ENCODE data around the gene RSPRY1. TPM values are rescaled to one million over a fixed set of nuclear protein-coding genes. Genes with fewer than 3 reads are reported as not detected.

The RSPRY1 gene
- total RNA-seq, 1 experiment from 2014 or later, result 24.9 TPM

DNA sequence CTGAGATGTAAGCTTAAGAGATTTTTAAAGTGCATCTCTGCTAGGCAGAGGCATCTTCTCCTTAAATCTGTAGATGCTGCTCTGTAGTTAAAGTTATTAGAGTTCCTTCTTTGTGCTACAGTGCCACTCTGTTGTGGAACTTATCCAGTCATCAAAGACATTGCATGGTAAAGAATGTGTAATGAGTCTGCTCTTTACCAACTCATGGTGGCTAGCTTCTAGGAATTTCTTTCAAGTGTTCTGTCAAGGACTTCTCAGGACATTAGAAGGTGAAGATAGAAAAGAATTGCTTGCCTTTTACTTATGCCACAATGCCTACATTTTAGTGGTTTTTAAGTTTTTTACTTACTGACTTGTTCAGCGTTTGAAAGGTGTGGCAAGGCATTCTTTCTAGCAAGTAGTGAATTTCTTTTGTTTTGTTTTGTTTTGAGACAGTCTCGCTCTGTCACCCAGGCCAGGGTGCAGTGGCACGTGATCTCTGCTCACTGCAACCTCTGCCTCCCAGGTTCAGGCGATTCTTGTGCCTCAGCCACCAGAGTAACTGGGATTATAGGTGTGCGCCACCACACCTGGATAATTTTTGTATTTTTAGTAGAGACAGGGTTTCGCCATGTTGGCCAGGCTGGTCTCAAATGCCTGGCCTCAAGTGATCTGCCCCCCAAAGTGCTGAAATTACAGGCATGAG is 38.7 kb downstream of the RSPRY1 start (continued):
- TF ChIP-seq, protein P1, sequence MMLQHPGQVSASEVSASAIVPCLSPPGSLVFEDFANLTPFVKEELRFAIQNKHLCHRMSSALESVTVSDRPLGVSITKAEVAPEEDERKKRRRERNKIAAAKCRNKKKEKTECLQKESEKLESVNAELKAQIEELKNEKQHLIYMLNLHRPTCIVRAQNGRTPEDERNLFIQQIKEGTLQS (IDR thresholded peaks at IDR 0.05), result no peak
- TF ChIP-seq, protein P2, sequence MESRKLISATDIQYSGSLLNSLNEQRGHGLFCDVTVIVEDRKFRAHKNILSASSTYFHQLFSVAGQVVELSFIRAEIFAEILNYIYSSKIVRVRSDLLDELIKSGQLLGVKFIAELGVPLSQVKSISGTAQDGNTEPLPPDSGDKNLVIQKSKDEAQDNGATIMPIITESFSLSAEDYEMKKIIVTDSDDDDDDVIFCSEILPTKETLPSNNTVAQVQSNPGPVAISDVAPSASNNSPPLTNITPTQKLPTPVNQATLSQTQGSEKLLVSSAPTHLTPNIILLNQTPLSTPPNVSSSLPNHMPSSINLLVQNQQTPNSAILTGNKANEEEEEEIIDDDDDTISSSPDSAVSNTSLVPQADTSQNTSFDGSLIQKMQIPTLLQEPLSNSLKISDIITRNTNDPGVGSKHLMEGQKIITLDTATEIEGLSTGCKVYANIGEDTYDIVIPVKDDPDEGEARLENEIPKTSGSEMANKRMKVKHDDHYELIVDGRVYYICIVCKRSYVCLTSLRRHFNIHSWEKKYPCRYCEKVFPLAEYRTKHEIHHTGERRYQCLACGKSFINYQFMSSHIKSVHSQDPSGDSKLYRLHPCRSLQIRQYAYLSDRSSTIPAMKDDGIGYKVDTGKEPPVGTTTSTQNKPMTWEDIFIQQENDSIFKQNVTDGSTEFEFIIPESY (IDR thresholded peaks at IDR 0.05; ENCODE audit: extremely low read depth, insufficient replicate concordance, low read length), result no peak
- TF ChIP-seq CEBPB (IDR thresholded peaks at IDR 0.05; ENCODE audit: low read depth), result no peak

DNA sequence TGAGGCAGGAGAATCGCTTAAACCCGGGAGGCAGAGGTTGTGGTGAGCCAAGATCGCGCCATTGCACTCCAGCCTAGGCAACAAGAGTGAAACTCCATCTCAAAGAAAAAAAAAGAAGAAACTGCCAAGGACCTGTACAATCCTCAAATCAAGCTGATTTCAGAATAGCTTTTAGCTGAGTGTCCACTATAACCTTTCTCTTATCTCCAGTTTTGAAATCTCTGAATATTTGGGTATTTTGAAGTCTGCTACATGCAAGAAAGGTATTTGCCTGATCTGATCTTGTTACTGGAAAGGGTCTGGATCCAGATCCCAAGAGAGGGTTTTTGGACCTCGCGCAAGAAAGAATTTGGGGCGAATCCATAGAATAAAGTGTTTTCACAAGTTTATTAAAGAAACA is 39.8 kb downstream of the RSPRY1 start:
- no peak overlapping the region for H3K27ac ChIP-seq (ENCODE audit: low read depth, low read length)
- ChIA-PET RAD21 (ENCODE audit: low non-redundant PET in 1 of 2, low total read pairs in 2 of 2, uncharacterized antibody in 2 of 2, unreplicated experiment in 2 of 2) (no interaction called here), CTCF (no interaction called here), POLR2A (no interaction called here)
- intact Hi-C loops (cut with micrococcal nuclease), result no loop called here
- H3K9me2 ChIP-seq (ENCODE audit: insufficient read depth), result no peaks in the 10 kb centered on the region; the same call in 1 of the 2 replicates
- H3K9ac ChIP-seq (ENCODE audit: low read length), result no peak overlapping the region
- no peak overlapping the region for H3K4me3 ChIP-seq (replicated peaks in 1 of 2; ENCODE audit: low read depth in 1 of 2, low read length in 2 of 2)
- H4K20me1 ChIP-seq (ENCODE audit: insufficient read depth), result no peaks in the 10 kb centered on the region
- no peaks in the 10 kb centered on the region for H3K9me3 ChIP-seq (ENCODE audit: control insufficient read depth in 1 of 2, insufficient read depth in 1 of 2, low read depth in 1 of 2, low read length in 2 of 2)
- H3K36me3 ChIP-seq (ENCODE audit: control insufficient read depth in 1 of 2, insufficient read depth in 2 of 2, low read length in 2 of 2), result peaks cover 38 to 44% of the 10 kb centered on the region in 2 experiments
- ATAC-seq (no peak), DNase-seq (ENCODE audit: low read depth, low spot score) (no peak)
- BruUV-seq (replicated peaks), result no TSS peak
- no peaks in the 10 kb centered on the region for H3K27me3 ChIP-seq (ENCODE audit: insufficient read depth, low read length)
- peaks cover 0 to 6% of the 10 kb centered on the region in 2 experiments; a peak in 1 of 4 replicates for H3K4me1 ChIP-seq (ENCODE audit: control insufficient read depth in 1 of 2, insufficient read depth in 2 of 2, low read length in 2 of 2)
- H2AFZ ChIP-seq (ENCODE audit: low read depth, low read length, poor library complexity, severe bottlenecking), result no peak overlapping the region
- no peaks in the 10 kb centered on the region for H3K79me2 ChIP-seq (ENCODE audit: insufficient read depth, low read length)
- no peak overlapping the region for H3K4me2 ChIP-seq (ENCODE audit: low read length)
- TF ChIP-seq ZNF274 (IDR thresholded peaks at IDR 0.05; ENCODE audit: low read depth, low read length), result no peak
- TF ChIP-seq, protein P3, sequence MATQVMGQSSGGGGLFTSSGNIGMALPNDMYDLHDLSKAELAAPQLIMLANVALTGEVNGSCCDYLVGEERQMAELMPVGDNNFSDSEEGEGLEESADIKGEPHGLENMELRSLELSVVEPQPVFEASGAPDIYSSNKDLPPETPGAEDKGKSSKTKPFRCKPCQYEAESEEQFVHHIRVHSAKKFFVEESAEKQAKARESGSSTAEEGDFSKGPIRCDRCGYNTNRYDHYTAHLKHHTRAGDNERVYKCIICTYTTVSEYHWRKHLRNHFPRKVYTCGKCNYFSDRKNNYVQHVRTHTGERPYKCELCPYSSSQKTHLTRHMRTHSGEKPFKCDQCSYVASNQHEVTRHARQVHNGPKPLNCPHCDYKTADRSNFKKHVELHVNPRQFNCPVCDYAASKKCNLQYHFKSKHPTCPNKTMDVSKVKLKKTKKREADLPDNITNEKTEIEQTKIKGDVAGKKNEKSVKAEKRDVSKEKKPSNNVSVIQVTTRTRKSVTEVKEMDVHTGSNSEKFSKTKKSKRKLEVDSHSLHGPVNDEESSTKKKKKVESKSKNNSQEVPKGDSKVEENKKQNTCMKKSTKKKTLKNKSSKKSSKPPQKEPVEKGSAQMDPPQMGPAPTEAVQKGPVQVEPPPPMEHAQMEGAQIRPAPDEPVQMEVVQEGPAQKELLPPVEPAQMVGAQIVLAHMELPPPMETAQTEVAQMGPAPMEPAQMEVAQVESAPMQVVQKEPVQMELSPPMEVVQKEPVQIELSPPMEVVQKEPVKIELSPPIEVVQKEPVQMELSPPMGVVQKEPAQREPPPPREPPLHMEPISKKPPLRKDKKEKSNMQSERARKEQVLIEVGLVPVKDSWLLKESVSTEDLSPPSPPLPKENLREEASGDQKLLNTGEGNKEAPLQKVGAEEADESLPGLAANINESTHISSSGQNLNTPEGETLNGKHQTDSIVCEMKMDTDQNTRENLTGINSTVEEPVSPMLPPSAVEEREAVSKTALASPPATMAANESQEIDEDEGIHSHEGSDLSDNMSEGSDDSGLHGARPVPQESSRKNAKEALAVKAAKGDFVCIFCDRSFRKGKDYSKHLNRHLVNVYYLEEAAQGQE (IDR thresholded peaks at IDR 0.05; ENCODE audit: low read depth), result no peak
- no peak for TF ChIP-seq SP1 (IDR thresholded peaks at IDR 0.05; ENCODE audit: low read depth)
- no peak for TF ChIP-seq EGR1 (IDR thresholded peaks at IDR 0.05; ENCODE audit: low read depth)
- TF ChIP-seq EZH2phosphoT487 (IDR thresholded peaks at IDR 0.05; ENCODE audit: borderline replicate concordance), result no peak
- no peak for TF ChIP-seq EZH2 (IDR thresholded peaks at IDR 0.05)
- TF ChIP-seq SRF (IDR thresholded peaks at IDR 0.05; ENCODE audit: low read depth), result no peak
- TF ChIP-seq POLR2AphosphoS5 (IDR thresholded peaks at IDR 0.05; ENCODE audit: low read depth, low read length), result no peak
- no peak for TF ChIP-seq CBX3 (IDR thresholded peaks at IDR 0.05; ENCODE audit: low read depth)
- TF ChIP-seq, protein P2 (IDR thresholded peaks at IDR 0.05; ENCODE audit: extremely low read depth, insufficient replicate concordance, low read length), result no peak
- TF ChIP-seq, protein P4, sequence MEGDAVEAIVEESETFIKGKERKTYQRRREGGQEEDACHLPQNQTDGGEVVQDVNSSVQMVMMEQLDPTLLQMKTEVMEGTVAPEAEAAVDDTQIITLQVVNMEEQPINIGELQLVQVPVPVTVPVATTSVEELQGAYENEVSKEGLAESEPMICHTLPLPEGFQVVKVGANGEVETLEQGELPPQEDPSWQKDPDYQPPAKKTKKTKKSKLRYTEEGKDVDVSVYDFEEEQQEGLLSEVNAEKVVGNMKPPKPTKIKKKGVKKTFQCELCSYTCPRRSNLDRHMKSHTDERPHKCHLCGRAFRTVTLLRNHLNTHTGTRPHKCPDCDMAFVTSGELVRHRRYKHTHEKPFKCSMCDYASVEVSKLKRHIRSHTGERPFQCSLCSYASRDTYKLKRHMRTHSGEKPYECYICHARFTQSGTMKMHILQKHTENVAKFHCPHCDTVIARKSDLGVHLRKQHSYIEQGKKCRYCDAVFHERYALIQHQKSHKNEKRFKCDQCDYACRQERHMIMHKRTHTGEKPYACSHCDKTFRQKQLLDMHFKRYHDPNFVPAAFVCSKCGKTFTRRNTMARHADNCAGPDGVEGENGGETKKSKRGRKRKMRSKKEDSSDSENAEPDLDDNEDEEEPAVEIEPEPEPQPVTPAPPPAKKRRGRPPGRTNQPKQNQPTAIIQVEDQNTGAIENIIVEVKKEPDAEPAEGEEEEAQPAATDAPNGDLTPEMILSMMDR (IDR thresholded peaks at IDR 0.05 in 2 of 3, conservative IDR thresholded peaks at IDR 0.05 in 1 of 3; ENCODE audit: borderline replicate concordance in 1 of 3, insufficient read depth in 1 of 3, low read depth in 2 of 3, low read length in 2 of 3), result no peak
- TF ChIP-seq ELF1 (IDR thresholded peaks at IDR 0.05; ENCODE audit: borderline replicate concordance, low read depth), result no peak

All from HCT116 (cell line).